Neutrophil (primary cell): ENCODE results near the gene KLHL8.

Experiments
- H3K27ac ChIP-seq: fragments of 200-600 bp; sonication (generic); 2 replicates; pipeline ENCODE4 v1.5.1; 2016; ENCODE audit warnings: mild to moderate bottlenecking, moderate library complexity
- H3K27me3 ChIP-seq: fragments of 200-600 bp; sonication (generic); 2 replicates; pipeline ENCODE4 v1.6.0; 2016; ENCODE audit warnings: mild to moderate bottlenecking
- H3K36me3 ChIP-seq: fragments of 200-600 bp; sonication (generic); 2 replicates; pipeline ENCODE4 v1.5.1; 2017
- H3K4me1 ChIP-seq, 2 experiments: fragments of 200-600 bp in 1 of 2; sonication (generic) in 1 of 2; 1 replicate in 1 of 2; 2 replicates in 1 of 2; pipeline versions ENCODE4 v1.5.1 to v1.6.1; 2013 to 2016; ENCODE audit warnings: low read depth in 1 of 2, low read length in 1 of 2, mild to moderate bottlenecking in 1 of 2, moderate library complexity in 1 of 2; ENCODE audit not compliant: control insufficient read depth in 1 of 2, insufficient read depth in 1 of 2
- H3K4me3 ChIP-seq, 2 experiments: fragments of 200-600 bp in 1 of 2; sonication (generic) in 1 of 2; 1 replicate in 1 of 2; 2 replicates in 1 of 2; pipeline ENCODE4 v1.5.1; 2013 to 2016; ENCODE audit warnings: low read depth in 1 of 2, low read length in 1 of 2, mild to moderate bottlenecking in 1 of 2, moderate library complexity in 1 of 2
- H3K9me3 ChIP-seq: fragments of 200-600 bp; sonication (generic); 2 replicates; pipeline ENCODE4 v1.5.1; 2016
- CTCF ChIP-seq: fragments of 200-600 bp; sonication (generic); IDR thresholded peaks from 2 replicates; pipeline ENCODE4 v1.5.1; 2016; ENCODE audit warnings: antibody characterized with exemption

The KLHL8 gene

DNA sequence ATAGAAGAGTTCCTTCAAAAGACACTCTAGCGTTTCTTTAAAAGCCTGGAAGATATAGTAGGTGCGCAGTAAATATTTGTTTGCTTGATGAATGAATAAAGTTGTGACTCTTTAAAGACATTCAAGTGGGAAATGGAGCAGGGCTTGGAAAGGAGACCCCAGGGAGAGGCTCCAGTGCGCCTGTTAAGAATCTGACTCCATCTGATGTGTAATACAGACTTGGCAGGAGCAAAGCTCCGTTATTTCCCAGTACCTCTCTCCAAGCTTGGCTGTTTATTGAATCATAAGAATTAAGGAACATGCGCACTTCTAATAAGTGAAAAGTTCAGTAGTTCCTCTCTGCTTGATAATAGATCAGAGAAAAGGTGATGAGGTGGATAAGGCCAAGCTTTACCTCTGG lies 18.8 kb upstream of the KLHL8 start:
- no peak for TF ChIP-seq CTCF
- H3K27ac ChIP-seq: no peak overlapping the region

GRCh38 chr4:87236861-87237260 lies 16.4 kb upstream of the KLHL8 start:
- no peaks in the 10 kb centered on the region for H3K27me3 ChIP-seq
- H3K4me3 ChIP-seq: no peak overlapping the region
- H3K36me3 ChIP-seq: no peaks in the 10 kb centered on the region
- TF ChIP-seq CTCF: no peak
- peaks cover 0 to 3% of the 10 kb centered on the region in 2 experiments for H3K4me1 ChIP-seq
- no peak overlapping the region for H3K27ac ChIP-seq
- H3K9me3 ChIP-seq: no peaks in the 10 kb centered on the region

More for the DNA sequence above, 18.8 kb upstream of the KLHL8 start:
- H3K4me1 ChIP-seq: peaks cover 0 to 3% of the 10 kb centered on the region in 2 experiments
- H3K4me3 ChIP-seq: no peak overlapping the region
- no peaks in the 10 kb centered on the region for H3K27me3 ChIP-seq
- no peaks in the 10 kb centered on the region for H3K36me3 ChIP-seq
- H3K9me3 ChIP-seq: peaks cover 5% of the 10 kb centered on the region

DNA sequence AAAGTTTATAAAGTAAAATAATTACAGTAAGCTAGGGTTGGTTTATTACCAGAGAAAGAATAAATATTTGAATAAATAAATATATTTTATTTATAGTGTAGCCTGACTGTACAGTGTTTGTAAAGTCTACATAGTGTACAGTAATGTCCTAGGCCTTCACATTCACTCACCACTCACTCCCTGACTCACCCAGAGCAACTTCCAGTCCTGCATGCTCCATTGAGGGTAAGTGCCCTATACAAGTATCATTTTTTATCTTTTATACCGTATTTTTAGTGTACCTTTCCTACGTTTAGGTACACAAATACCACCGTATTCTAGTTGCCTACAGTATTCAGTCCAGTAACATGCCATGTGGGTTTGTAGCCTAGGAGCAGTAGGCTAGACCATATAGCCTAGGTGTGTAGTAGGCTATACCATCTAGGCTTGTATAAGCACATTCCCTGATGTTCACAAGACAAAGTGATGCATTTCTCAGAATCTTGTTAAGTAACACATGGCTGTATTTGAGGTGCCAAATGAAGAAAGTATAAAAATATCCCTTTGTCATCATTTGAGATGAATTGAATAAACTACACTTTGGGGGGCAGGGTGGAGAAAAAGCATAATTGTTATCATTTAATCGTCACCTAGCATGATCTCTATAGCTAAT lies 14.7 kb upstream of the KLHL8 start:
- Histone ChIP-seq H3K4me1 (peaks cover 0 to 3% of the 10 kb centered on the region in 2 experiments), H3K9me3 (no peaks in the 10 kb centered on the region), H3K4me3 (peak overlapping the region; percentile 23 to 49), H3K27ac (no peak overlapping the region), H3K36me3 (no peaks in the 10 kb centered on the region), H3K27me3 (no peaks in the 10 kb centered on the region)
- no peak for TF ChIP-seq CTCF

- no peaks in the 10 kb centered on the region for H3K27me3 ChIP-seq
- no peak overlapping the region for H3K4me3 ChIP-seq
- no peaks in the 10 kb centered on the region for H3K36me3 ChIP-seq
- H3K9me3 ChIP-seq: no peaks in the 10 kb centered on the region
- peaks cover 0 to 3% of the 10 kb centered on the region in 2 experiments for H3K4me1 ChIP-seq
- H3K27ac ChIP-seq: no peak overlapping the region
- TF ChIP-seq CTCF: no peak
These were observed 11.8 kb upstream of the KLHL8 start for GRCh38 chr4:87232216-87232615.

GRCh38 chr4:87230806-87231205 lies 10.4 kb upstream of the KLHL8 start:
- H3K27ac ChIP-seq: no peak overlapping the region
- no peaks in the 10 kb centered on the region for H3K36me3 ChIP-seq
- no peaks in the 10 kb centered on the region for H3K9me3 ChIP-seq
- H3K4me1 ChIP-seq: no peaks in the 10 kb centered on the region
- TF ChIP-seq CTCF: no peak
- H3K4me3 ChIP-seq: no peak overlapping the region
- no peaks in the 10 kb centered on the region for H3K27me3 ChIP-seq
